ENCODE results near the gene CASP7. TPM values are rescaled to one million over a fixed set of nuclear protein-coding genes. Genes with fewer than 3 reads are reported as not detected.
A peak's percentile ranks its signal among the peaks of the same experiment; 100 is the strongest.

CASP7 gene
- total RNA-seq, 4 donors from 2014 or later: 18.6 to 34.0 (median 26.3) TPM

GRCh38 chr10:113665806-113666354 is 13.8 kb upstream of the CASP7 start:
- ATAC-seq (ENCODE audit: low FRiP score) (peak; percentile 96), DNase-seq (ENCODE audit: low spot score) (no peak)
- no peak for TF ChIP-seq CTCF (IDR thresholded peaks at IDR 0.05)

DNA sequence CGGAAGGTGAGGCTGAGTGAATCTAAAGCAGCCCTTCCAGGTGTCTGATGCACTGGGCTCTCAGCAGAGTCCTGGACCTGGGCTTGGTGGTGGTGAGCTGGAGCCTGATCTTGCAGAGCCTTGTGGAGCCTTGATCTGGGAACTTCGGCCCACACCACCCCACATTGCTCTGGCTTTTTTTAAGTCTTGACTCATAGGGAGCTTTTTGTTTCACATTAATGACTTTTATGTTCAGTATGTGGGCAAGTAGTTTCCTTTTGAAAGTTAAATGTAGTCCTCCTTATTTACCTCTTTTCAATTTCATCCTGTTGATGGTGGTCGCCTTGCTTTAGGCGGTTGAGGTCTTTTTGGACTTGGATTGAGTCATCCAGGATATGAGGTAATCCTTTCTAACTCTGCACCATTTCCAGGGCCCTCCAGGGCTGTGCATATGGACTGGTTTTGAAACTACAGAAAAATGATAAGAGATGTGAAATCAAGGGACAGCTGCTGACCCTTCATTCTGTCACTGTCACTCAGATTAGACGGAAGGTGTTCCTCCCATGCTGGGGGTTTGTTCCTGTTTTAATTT is 12.9 kb upstream of the CASP7 start:
- TF ChIP-seq CTCF (IDR thresholded peaks at IDR 0.05): no peak
- ATAC-seq (ENCODE audit: low FRiP score): no peak

GRCh38 chr10:113680190-113681111 is 739 bp downstream of the CASP7 start:
- DNase-seq (ENCODE audit: low spot score) (peak; percentile 33), ATAC-seq (ENCODE audit: low FRiP score) (peak; percentile 69)
- TF ChIP-seq CTCF (IDR thresholded peaks at IDR 0.05): no peak

More for the DNA sequence above, 12.9 kb upstream of the CASP7 start:
- DNase-seq (ENCODE audit: low spot score): no peak

DNA sequence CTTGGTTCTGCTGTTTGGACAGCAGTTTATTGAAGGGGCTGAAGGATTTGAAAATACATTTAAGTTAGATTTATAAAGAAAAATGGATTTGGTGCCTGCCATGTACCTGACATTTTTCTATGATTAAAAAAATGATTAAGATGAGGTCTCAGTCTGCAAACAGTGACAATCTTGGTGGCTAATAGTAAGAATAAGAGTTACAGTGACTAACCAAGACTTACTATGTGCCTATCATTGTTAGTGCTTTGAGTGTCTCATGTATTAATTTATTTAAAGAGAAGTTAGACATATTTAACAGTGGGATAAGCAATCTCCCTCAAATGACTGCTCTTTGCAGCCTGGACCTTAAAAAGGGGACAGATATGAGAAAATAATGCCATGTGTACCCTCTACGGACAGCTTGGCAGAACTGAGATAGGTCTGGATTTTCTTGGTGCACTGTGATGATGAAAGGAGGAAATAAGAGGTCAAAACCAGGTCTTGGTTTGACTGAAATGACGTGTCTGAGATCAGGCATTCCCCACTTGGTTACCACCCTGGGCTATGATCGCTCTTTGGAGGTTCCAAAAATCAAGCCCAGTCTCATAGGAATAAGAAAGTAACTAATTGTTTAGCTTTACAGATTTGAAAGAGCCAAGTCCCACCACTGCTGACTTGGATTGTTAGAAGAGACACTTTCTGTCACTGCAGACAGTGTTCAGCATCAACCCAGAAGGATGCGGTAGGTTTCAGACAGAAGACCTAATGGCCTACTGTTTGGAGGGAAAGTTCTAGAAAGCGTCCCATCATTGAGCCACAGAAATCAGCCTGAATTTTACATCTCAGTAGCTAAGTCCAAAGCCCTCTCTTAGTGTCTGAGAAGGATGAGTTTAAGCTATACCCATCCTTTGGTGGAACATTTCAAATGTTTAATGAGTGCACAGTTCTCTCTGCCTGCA is 2.1 kb downstream of the CASP7 start:
- DNase-seq (ENCODE audit: low spot score) (no peak), ATAC-seq (ENCODE audit: low FRiP score) (no peak)
- no peak for TF ChIP-seq CTCF (IDR thresholded peaks at IDR 0.05)

- DNase-seq (ENCODE audit: low spot score): no peak
- no peak for ATAC-seq (ENCODE audit: low FRiP score)
- TF ChIP-seq CTCF (IDR thresholded peaks at IDR 0.05): no peak
Observed at GRCh38 chr10:113683300-113683699, 3.6 kb downstream of the CASP7 start.

GRCh38 chr10:113686028-113686427 is 6.3 kb downstream of the CASP7 start:
- DNase-seq (ENCODE audit: low spot score) (no peak), ATAC-seq (ENCODE audit: low FRiP score) (no peak)

More at GRCh38 chr10:113686028-113686427, 6.3 kb downstream of the CASP7 start:
- no peak for TF ChIP-seq CTCF (IDR thresholded peaks at IDR 0.05)
